NCI-H146 treated with DMSO at 0.1 percent for 48 hours (cell line): ENCODE results near the gene CTAGE4.
"Not testable (repeated sequence)": the region's sequence is repeated elsewhere in the genome, so short reads cannot be mapped to it uniquely, and the experiment has no call there.

Source experiments
- DNase-seq: peaks from one replicate; lab custom pipeline; 2025; ENCODE audit not compliant: unreplicated experiment; lab: John Stamatoyannopoulos, UW

Gene CTAGE4

DNA sequence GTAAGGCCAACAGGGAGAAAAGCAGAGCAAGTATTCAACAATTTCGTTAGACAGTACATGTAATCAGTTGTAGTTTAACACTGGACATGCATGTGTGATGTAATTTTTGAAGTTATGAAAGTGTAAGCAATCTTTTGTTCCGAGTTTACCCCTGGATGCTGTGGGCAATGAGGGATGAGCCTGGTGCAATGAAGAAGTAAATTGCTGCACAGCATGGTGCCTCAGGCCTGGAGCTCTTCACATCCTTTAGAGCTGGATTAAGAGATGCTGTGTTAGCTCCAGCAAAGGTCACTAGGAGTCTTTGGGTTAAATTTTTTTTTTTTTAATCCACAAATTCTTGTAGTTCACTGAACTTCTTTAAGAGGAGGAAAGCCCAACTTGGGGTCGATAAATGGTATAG is 19.8 kb downstream of the CTAGE4 start:
- DNase-seq, result not testable (repeated sequence)

DNA sequence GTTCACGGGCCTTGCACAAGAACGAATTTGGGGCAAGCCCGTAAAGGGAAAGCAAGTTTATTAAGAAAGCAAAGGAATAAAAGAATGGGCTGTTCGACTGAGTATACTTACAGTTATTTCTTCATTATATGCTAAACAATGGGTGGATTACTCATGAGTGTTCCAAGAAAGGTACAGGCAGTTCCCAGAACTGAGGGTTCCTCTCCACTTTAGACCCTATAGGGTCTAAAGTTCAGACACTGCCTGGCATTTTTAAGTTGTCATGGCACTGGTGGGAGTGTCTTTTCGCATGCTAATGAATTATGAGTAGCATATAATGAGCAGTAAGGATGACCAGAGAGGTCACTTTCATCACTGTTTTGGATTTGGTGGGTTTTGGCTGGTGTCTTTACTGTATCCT is 22.0 kb downstream of the CTAGE4 start:
- DNase-seq, result not testable (repeated sequence)

DNA sequence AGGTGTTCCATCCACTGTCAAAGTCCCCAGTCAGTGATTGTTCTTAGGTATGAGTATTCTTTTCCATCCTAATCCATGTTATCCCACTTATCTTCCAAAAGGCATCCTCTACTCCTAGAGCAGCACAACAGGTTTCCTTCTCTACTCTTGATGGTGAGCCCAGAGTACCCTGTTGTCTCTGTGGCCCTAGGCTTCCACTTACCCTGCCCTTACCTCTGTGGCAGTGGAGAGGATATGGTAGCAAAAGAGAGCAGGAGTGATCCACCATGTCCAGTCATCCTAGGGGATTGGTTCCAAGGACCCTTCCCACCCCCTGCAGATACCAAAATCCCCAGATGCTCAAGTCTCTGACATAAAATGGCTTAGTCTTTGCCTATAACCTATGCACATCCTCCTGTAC is 33.9 kb downstream of the CTAGE4 start:
- DNase-seq, result not testable (repeated sequence)

DNA sequence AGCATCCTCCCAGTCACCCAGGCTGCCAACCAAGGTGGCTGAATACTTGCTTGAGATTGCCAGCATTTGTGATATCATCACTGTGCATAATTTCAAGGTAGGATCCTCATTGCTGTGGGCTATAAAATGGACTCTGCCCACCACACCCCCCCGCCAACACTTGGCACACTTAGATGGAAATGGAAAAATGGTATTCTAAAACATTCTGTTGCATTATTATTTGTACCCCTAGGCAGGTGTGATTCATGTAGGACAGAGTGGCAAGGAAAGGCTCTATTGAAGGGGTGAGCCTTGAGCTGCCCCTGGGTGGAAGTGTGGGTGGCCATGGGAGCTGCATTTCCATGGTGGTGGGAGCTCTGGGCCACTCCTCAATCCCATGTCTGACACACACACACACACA is 35.3 kb downstream of the CTAGE4 start:
- DNase-seq, result not testable (repeated sequence)

DNA sequence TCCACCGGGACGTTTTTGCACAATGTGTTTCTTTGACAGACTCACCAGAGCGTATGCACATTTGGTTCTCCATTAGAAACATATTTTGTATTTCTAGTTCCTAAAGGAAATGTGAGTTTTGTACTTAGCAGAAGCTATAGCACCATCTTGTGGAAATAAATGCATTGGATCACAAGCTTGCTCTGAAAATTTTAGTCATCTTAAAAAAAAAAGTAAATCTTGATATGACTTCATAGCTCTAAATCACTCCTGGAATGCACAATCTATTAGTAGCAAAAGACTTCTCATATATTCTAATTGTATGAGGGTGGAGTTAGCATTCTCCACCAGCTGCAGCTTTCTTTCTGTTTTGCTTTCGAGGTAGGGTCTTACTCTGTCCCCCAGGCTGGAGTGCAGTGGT is 35.9 kb downstream of the CTAGE4 start:
- not testable (repeated sequence) for DNase-seq

DNA sequence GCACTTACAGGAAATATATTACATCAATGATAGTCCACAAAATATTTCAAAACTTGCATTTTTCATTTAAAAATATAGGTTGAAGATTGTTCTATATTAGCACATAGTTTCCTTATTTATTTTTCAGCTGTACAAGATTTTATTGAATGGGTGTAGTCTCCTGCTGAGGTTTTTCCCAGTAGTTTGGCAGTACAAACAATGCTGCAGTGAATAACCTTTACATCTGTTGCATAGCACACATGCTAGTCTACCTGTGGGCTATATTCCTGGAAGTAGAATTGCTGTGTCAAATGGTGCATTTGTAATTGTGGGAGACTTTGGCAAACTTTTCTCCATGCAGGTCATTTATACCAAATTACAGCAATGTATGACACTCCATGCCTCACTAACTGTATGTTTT is 37.3 kb downstream of the CTAGE4 start:
- DNase-seq, result not testable (repeated sequence)

DNA sequence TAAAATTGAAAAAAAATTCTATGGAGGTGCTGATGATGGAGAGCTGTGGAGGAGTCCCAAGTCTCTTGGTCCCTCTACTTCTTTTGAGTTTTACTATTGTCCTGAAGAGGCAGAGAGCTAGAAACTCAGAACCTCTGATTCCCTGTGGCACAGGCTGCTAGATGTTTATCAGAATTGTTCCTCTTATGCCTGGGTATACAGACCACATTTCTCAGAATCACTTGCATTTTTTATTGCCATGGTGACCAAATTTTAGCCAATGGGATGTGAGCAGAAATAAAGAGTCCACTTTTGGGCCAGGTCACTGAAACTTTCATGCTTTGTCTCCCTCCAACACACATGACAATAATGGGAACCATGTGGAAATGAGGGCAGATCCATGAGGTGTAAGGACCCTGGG is 40.4 kb downstream of the CTAGE4 start:
- DNase-seq, result not testable (repeated sequence)

DNA sequence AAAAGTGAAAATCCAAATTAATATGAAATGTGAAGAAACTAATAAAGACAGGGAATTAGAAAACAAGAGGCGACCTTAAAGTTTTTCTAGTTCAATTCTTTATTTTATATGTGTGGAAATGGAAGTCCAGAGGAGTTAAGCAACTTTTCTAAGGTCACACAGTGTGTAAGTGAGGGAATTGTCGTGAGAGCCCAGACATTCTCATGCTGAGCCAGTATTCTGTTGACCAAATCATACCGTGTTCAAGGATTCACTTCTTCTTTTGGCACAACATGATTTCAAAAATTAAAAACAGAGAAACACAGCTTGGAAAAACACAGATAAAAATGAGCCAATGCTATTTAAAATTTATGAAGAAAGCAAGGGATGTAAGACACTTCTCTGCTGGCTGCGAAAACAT is 43.6 kb downstream of the CTAGE4 start:
- DNase-seq, result not testable (repeated sequence)

DNA sequence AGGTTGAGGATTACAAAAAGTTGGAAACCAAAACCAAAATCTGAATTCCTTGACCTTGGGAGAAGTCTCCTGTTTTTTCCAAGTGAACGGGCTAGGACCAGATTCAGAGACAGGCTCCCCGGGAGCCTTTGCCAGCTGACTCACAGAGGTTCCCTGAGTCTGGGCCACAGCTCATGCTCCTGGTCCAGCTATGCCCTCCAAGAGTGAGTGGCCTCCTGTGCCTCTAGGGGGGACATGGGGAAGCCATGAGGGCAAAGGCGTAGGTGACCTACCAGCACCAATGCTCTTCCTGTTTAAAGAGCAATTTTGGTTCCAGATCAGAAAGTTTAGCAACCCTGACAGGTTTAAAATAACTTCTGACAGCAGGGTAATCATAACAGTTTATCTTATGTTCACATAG is 45.5 kb downstream of the CTAGE4 start:
- not testable (repeated sequence) for DNase-seq

DNA sequence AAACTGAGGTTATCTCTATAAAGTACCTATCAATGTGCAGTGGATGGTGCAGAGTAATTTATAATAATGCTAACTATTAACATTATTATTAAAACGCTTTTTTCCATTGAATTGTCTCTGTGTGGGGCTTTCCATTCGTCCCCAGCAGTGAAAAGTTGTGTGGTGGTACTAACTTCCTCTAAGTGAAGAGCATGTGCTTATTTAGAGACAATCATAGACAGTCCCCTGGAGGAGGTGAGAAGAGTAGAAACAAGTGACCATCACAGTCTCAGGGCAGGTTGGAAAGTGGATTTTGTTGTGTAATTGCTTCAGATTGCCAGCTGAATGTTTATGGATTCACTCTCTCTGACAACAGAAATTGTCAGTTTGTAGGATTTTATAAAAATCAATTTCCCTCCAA is 47.8 kb downstream of the CTAGE4 start:
- not testable (repeated sequence) for DNase-seq

DNA sequence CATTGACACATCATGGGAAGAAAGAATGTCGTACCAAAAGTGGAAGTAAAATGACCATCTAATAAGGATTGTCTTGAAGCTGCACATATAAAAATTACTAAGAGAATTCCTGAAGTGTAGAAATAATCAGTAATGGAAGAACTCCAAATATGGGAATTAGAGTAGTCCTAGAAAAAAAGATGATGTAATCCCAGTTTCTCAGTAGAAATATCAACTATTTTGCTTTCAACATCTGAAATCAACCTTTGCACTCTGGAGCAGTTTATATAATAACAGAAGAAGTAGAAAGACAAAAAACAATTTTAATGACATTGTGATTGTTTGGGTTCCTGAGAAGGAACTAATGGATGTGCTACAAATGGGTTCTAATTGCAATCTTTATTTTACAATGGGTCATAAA is 49.8 kb downstream of the CTAGE4 start:
- DNase-seq, result not testable (repeated sequence)
